GM23338 (cell line): ENCODE data around the gene MAP1B. TPM values are rescaled to one million over a fixed set of nuclear protein-coding genes. Genes with fewer than 3 reads are reported as not detected.
A peak's percentile ranks its signal among the peaks of the same experiment; 100 is the strongest.

Experiments used
- ATAC-seq: fragments of 200-7000 bp; cut with Tn5 transposase; 3 replicates; pipeline ENCODE4 v1.9.1; 2020
- DNase-seq: peaks from one replicate; pipeline ENCODE4 v3.0.0-alpha.2; 2015; ENCODE audit warnings: low spot score
- H2AFZ ChIP-seq: fragments of 200-600 bp; sonication (generic); 2 replicates; pipeline ENCODE4 v1.8.0; 2016; ENCODE audit warnings: antibody characterized with exemption, mild to moderate bottlenecking, moderate library complexity
- H3F3A ChIP-seq: fragments of 200-600 bp; sonication (generic); replicated peaks from 2 replicates; pipeline ENCODE4 v1.8.0; 2017; ENCODE audit warnings: antibody characterized with exemption, mixed run types, low read depth
- H3K27ac ChIP-seq: fragments of 200-600 bp; sonication (generic); 2 replicates; pipeline ENCODE4 v1.6.1; 2016; ENCODE audit warnings: low read depth
- H3K27me3 ChIP-seq: fragments of 200-600 bp; sonication (generic); 2 replicates; pipeline ENCODE4 v1.8.0; 2016; ENCODE audit warnings: mild to moderate bottlenecking, mixed run types, moderate library complexity; ENCODE audit not compliant: insufficient read depth
- H3K36me3 ChIP-seq: fragments of 200-600 bp; sonication (generic); 2 replicates; pipeline ENCODE4 v1.8.0; 2016; ENCODE audit warnings: mild to moderate bottlenecking; ENCODE audit not compliant: insufficient read depth
- H3K4me1 ChIP-seq: fragments of 200-600 bp; sonication (generic); 2 replicates; pipeline ENCODE4 v1.8.0; 2016; ENCODE audit warnings: mild to moderate bottlenecking, moderate library complexity; ENCODE audit not compliant: insufficient read depth
- H3K4me2 ChIP-seq: fragments of 200-600 bp; sonication (generic); 2 replicates; pipeline ENCODE4 v1.7.1; 2017; ENCODE audit warnings: mixed run types
- H3K4me3 ChIP-seq: fragments of 200-600 bp; sonication (generic); 2 replicates; pipeline ENCODE4 v1.6.1; 2016; ENCODE audit warnings: mixed run types
- H3K79me2 ChIP-seq: fragments of 200-600 bp; sonication (generic); replicated peaks from 2 replicates; pipeline ENCODE4 v1.8.0; 2017; ENCODE audit warnings: mild to moderate bottlenecking; ENCODE audit not compliant: insufficient read depth
- H3K9me2 ChIP-seq: fragments of 200-600 bp; sonication (generic); 2 replicates; pipeline ENCODE4 v1.8.0; 2017; ENCODE audit not compliant: insufficient read depth
- H4K20me1 ChIP-seq: fragments of 200-600 bp; sonication (generic); replicated peaks from 2 replicates; pipeline ENCODE4 v1.8.0; 2017; ENCODE audit warnings: mild to moderate bottlenecking; ENCODE audit not compliant: insufficient read depth
- H3K27ac Mint-ChIP-seq: 2 replicates; pipeline ENCODE4 v1.8.0; 2020; ENCODE audit warnings: inconsistent platforms, mild to moderate bottlenecking, moderate library complexity, mixed read lengths
- H3K27me3 Mint-ChIP-seq: 3 replicates; pipeline ENCODE4 v1.8.0; 2022; ENCODE audit warnings: low read depth, mild to moderate bottlenecking, moderate library complexity, mixed read lengths, inconsistent platforms; ENCODE audit not compliant: insufficient read depth, poor library complexity
- H3K36me3 Mint-ChIP-seq: 3 replicates; pipeline ENCODE4 v1.8.0; 2021; ENCODE audit warnings: low read depth, mild to moderate bottlenecking, inconsistent platforms, moderate library complexity, mixed read lengths
- H3K4me1 Mint-ChIP-seq: 3 replicates; pipeline ENCODE4 v1.8.0; 2020; ENCODE audit warnings: mild to moderate bottlenecking, inconsistent platforms, mixed read lengths
- H3K4me3 Mint-ChIP-seq: 3 replicates; pipeline ENCODE4 v1.8.0; 2021; ENCODE audit warnings: moderate library complexity, mild to moderate bottlenecking, inconsistent platforms, mixed read lengths
- H3K9me3 Mint-ChIP-seq: 3 replicates; pipeline ENCODE4 v1.8.0; 2020; ENCODE audit warnings: moderate library complexity, mild to moderate bottlenecking, inconsistent platforms, mixed read lengths
- CREB1 ChIP-seq: fragments of 250-450 bp; sonication (Bioruptor Pico); IDR thresholded peaks from 2 replicates; pipeline ENCODE4 v1.5.0; 2020; ENCODE audit warnings: low read depth, mild to moderate bottlenecking, moderate library complexity
- EZH2 ChIP-seq: fragments of 200-600 bp; sonication (generic); IDR thresholded peaks from one replicate; pipeline ENCODE4 v1.8.0; 2017; ENCODE audit warnings: antibody characterized with exemption, mild to moderate bottlenecking, low read depth; ENCODE audit not compliant: unreplicated experiment
- EZH2phosphoT487 ChIP-seq: fragments of 200-600 bp; sonication (generic); IDR thresholded peaks from one replicate; pipeline ENCODE4 v1.8.1; 2018; ENCODE audit warnings: antibody characterized with exemption; ENCODE audit not compliant: unreplicated experiment
- JUNB ChIP-seq: IDR thresholded peaks from one replicate; pipeline ENCODE4 v1.6.1; 2016; ENCODE audit warnings: antibody characterized with exemption; ENCODE audit not compliant: unreplicated experiment
- NANOG ChIP-seq: IDR thresholded peaks from 2 replicates; pipeline ENCODE4 v1.6.1; 2016; ENCODE audit warnings: antibody characterized with exemption, borderline replicate concordance
- POLR2AphosphoS5 ChIP-seq: IDR thresholded peaks from 2 replicates; pipeline ENCODE4 v1.6.1; 2016; ENCODE audit warnings: antibody characterized with exemption, low read depth
- STAT1 ChIP-seq: IDR thresholded peaks from one replicate; pipeline ENCODE4 v1.6.1; 2016; ENCODE audit warnings: antibody characterized with exemption; ENCODE audit not compliant: unreplicated experiment
- ZNF114 ChIP-seq: fragments of 250-450 bp; sonication (Bioruptor Pico); IDR thresholded peaks from 2 replicates; pipeline ENCODE4 v1.5.0; 2020; ENCODE audit warnings: mild to moderate bottlenecking, moderate library complexity
- ZNF331 ChIP-seq: fragments of 250-450 bp; sonication (Bioruptor Pico); IDR thresholded peaks from 2 replicates; pipeline ENCODE4 v1.5.0; 2020; ENCODE audit warnings: low read depth, mild to moderate bottlenecking, moderate library complexity
- polyA plus RNA-seq: library from polyadenylated mRNA; unstranded; fragments of >200 nt; fragmentation: Nextera tagmentation; extraction: Ambion mirVana; gene quantifications from 2 replicates; pipeline ENCODE4 v1.2.1, GENCODE V29; 2016
- total RNA-seq: library from RNA; depleted of rRNA; stranded (reverse); fragments of >200 nt; shearing (Covaris generic); gene quantifications from 2 replicates; pipeline ENCODE4 v1.2.3, GENCODE V29; 2014
- TF ChIP-seq, protein P1 (sequence below): IDR thresholded peaks from one replicate; pipeline ENCODE4 v1.6.1; 2018; ENCODE audit warnings: antibody characterized with exemption; ENCODE audit not compliant: unreplicated experiment
- TF ChIP-seq, protein P2 (sequence below): IDR thresholded peaks from 2 replicates; pipeline ENCODE4 v1.6.1; 2016; ENCODE audit warnings: antibody characterized with exemption
- TF ChIP-seq, protein P3 (sequence below): fragments of 250-450 bp; sonication (Bioruptor Pico); IDR thresholded peaks from 2 replicates; pipeline ENCODE4 v1.5.0; 2020; ENCODE audit warnings: mild to moderate bottlenecking, moderate library complexity

MAP1B gene
- total and polyA plus RNA-seq, 2 experiments from 2014 or later: 148 to 263 TPM

DNA sequence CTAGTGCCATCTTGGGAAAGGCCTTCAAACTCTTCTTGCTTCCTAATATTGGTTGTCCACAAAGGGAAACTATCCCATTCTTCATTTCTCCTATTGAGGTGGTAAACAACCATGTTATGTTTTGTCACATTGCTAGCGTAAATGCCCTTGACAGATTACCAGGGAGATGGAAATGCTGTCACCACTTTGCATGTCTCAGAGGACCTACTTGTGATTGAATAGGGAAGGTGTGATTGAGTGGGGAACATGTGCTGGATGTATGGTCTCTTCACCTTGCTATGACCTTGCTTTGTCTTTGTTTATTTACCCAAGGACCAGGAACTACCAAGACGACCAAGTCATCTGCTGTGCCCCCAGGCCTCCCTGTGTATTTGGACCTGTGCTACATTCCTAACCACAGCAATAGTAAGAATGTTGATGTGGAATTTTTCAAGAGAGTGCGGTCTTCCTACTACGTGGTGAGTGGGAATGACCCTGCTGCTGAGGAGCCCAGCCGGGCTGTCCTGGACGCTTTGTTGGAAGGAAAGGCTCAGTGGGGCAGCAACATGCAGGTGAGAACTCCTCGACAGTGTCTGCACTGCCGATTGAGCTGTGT is 96.1 kb downstream of the MAP1B start:
- peaks cover 4% of the 10 kb centered on the region for H3K27me3 Mint-ChIP-seq
- H3K4me1 Mint-ChIP-seq: peaks cover 16% of the 10 kb centered on the region
- Histone ChIP-seq H3K9me2 (peaks cover 6% of the 10 kb centered on the region), H3K79me2 (no peaks in the 10 kb centered on the region), H3K36me3 (peaks cover 29% of the 10 kb centered on the region), H2AFZ (no peak overlapping the region), H4K20me1 (no peaks in the 10 kb centered on the region; the same call in 1 of the 2 replicates), H3F3A (no peaks in the 10 kb centered on the region), H3K4me3 (no peak overlapping the region), H3K4me1 (peaks cover 10% of the 10 kb centered on the region; the same call in 1 of the 2 replicates), H3K27me3 (no peaks in the 10 kb centered on the region), H3K27ac (no peak overlapping the region), H3K4me2 (no peak overlapping the region)
- H3K27ac Mint-ChIP-seq: no peak overlapping the region
- DNase-seq: no peak
- no peaks in the 10 kb centered on the region for H3K9me3 Mint-ChIP-seq
- peaks cover 72% of the 10 kb centered on the region for H3K36me3 Mint-ChIP-seq
- no peak overlapping the region for H3K4me3 Mint-ChIP-seq
- TF ChIP-seq ZNF114 (no peak), STAT1 (no peak)
- no peak for ATAC-seq

DNA sequence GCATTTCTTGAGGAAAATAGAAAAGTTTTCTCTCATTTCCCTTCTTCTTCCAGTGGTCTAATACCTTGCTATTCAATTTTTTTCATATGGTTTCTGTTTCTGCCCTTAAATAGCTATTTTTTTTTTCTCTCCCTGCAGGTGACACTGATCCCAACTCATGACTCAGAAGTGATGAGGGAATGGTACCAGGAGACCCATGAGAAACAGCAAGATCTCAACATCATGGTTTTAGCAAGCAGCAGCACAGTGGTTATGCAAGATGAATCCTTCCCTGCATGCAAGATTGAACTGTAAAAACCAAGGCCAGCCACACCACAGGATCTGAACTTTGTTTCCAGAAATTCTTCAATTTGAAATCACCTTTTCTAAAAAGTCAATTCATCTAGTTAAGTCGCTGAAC is 97.7 kb downstream of the MAP1B start:
- Mint-ChIP-seq H3K4me3 (no peak overlapping the region), H3K36me3 (peaks cover 57% of the 10 kb centered on the region), H3K9me3 (no peaks in the 10 kb centered on the region), H3K4me1 (peaks cover 31% of the 10 kb centered on the region), H3K27ac (no peak overlapping the region), H3K27me3 (peaks cover 2% of the 10 kb centered on the region)
- H3K27me3 ChIP-seq: no peaks in the 10 kb centered on the region
- H3K36me3 ChIP-seq: peaks cover 25% of the 10 kb centered on the region
- TF ChIP-seq ZNF114: no peak
- TF ChIP-seq, protein P1, sequence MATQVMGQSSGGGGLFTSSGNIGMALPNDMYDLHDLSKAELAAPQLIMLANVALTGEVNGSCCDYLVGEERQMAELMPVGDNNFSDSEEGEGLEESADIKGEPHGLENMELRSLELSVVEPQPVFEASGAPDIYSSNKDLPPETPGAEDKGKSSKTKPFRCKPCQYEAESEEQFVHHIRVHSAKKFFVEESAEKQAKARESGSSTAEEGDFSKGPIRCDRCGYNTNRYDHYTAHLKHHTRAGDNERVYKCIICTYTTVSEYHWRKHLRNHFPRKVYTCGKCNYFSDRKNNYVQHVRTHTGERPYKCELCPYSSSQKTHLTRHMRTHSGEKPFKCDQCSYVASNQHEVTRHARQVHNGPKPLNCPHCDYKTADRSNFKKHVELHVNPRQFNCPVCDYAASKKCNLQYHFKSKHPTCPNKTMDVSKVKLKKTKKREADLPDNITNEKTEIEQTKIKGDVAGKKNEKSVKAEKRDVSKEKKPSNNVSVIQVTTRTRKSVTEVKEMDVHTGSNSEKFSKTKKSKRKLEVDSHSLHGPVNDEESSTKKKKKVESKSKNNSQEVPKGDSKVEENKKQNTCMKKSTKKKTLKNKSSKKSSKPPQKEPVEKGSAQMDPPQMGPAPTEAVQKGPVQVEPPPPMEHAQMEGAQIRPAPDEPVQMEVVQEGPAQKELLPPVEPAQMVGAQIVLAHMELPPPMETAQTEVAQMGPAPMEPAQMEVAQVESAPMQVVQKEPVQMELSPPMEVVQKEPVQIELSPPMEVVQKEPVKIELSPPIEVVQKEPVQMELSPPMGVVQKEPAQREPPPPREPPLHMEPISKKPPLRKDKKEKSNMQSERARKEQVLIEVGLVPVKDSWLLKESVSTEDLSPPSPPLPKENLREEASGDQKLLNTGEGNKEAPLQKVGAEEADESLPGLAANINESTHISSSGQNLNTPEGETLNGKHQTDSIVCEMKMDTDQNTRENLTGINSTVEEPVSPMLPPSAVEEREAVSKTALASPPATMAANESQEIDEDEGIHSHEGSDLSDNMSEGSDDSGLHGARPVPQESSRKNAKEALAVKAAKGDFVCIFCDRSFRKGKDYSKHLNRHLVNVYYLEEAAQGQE: no peak
- TF ChIP-seq, protein P2, sequence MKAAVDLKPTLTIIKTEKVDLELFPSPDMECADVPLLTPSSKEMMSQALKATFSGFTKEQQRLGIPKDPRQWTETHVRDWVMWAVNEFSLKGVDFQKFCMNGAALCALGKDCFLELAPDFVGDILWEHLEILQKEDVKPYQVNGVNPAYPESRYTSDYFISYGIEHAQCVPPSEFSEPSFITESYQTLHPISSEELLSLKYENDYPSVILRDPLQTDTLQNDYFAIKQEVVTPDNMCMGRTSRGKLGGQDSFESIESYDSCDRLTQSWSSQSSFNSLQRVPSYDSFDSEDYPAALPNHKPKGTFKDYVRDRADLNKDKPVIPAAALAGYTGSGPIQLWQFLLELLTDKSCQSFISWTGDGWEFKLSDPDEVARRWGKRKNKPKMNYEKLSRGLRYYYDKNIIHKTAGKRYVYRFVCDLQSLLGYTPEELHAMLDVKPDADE: no peak
- TF ChIP-seq JUNB: no peak
- no peak for TF ChIP-seq NANOG
- no peak for TF ChIP-seq CREB1 (CRISPR knock-in tag)
- no peak for TF ChIP-seq EZH2phosphoT487
- TF ChIP-seq EZH2: no peak
- no peak for TF ChIP-seq STAT1
- TF ChIP-seq, protein P3, sequence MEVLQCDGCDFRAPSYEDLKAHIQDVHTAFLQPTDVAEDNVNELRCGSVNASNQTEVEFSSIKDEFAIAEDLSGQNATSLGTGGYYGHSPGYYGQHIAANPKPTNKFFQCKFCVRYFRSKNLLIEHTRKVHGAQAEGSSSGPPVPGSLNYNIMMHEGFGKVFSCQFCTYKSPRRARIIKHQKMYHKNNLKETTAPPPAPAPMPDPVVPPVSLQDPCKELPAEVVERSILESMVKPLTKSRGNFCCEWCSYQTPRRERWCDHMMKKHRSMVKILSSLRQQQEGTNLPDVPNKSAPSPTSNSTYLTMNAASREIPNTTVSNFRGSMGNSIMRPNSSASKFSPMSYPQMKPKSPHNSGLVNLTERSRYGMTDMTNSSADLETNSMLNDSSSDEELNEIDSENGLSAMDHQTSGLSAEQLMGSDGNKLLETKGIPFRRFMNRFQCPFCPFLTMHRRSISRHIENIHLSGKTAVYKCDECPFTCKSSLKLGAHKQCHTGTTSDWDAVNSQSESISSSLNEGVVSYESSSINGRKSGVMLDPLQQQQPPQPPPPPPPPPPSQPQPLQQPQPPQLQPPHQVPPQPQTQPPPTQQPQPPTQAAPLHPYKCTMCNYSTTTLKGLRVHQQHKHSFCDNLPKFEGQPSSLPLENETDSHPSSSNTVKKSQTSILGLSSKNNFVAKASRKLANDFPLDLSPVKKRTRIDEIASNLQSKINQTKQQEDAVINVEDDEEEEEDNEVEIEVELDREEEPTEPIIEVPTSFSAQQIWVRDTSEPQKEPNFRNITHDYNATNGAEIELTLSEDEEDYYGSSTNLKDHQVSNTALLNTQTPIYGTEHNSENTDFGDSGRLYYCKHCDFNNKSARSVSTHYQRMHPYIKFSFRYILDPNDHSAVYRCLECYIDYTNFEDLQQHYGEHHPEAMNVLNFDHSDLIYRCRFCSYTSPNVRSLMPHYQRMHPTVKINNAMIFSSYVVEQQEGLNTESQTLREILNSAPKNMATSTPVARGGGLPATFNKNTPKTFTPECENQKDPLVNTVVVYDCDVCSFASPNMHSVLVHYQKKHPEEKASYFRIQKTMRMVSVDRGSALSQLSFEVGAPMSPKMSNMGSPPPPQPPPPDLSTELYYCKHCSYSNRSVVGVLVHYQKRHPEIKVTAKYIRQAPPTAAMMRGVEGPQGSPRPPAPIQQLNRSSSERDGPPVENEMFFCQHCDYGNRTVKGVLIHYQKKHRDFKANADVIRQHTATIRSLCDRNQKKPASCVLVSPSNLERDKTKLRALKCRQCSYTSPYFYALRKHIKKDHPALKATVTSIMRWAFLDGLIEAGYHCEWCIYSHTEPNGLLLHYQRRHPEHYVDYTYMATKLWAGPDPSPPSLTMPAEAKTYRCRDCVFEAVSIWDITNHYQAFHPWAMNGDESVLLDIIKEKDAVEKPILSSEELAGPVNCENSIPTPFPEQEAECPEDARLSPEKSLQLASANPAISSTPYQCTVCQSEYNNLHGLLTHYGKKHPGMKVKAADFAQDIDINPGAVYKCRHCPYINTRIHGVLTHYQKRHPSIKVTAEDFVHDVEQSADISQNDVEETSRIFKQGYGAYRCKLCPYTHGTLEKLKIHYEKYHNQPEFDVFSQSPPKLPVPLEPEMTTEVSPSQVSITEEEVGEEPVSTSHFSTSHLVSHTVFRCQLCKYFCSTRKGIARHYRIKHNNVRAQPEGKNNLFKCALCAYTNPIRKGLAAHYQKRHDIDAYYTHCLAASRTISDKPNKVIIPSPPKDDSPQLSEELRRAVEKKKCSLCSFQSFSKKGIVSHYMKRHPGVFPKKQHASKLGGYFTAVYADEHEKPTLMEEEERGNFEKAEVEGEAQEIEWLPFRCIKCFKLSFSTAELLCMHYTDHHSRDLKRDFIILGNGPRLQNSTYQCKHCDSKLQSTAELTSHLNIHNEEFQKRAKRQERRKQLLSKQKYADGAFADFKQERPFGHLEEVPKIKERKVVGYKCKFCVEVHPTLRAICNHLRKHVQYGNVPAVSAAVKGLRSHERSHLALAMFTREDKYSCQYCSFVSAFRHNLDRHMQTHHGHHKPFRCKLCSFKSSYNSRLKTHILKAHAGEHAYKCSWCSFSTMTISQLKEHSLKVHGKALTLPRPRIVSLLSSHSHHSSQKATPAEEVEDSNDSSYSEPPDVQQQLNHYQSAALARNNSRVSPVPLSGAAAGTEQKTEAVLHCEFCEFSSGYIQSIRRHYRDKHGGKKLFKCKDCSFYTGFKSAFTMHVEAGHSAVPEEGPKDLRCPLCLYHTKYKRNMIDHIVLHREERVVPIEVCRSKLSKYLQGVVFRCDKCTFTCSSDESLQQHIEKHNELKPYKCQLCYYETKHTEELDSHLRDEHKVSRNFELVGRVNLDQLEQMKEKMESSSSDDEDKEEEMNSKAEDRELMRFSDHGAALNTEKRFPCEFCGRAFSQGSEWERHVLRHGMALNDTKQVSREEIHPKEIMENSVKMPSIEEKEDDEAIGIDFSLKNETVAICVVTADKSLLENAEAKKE: no peak
- TF ChIP-seq ZNF331 (CRISPR knock-in tag): no peak
- TF ChIP-seq POLR2AphosphoS5: no peak
- H3F3A ChIP-seq: no peaks in the 10 kb centered on the region
- H3K4me3 ChIP-seq: no peak overlapping the region
- no peaks in the 10 kb centered on the region for H3K9me2 ChIP-seq
- peaks cover 17% of the 10 kb centered on the region for H3K4me1 ChIP-seq
- no peak for DNase-seq
- H3K79me2 ChIP-seq: no peaks in the 10 kb centered on the region
- H3K27ac ChIP-seq: peak overlapping the region; percentile 61; the same call in 1 of the 2 replicates
- H2AFZ ChIP-seq: no peak overlapping the region
- H3K4me2 ChIP-seq: no peak overlapping the region
- no peak for ATAC-seq
- no peaks in the 10 kb centered on the region for H4K20me1 ChIP-seq
